GM06990 (cell line): Measurements from ENCODE around the gene HS1BP3.

Source experiments
- DNase-seq: peaks from one replicate; pipeline ENCODE4 v3.0.0-alpha.2; 2011; ENCODE audit not compliant: insufficient read length; ENCODE audit errors: extremely low read depth
- H3K27me3 ChIP-seq: replicated peaks from 2 replicates; pipeline ENCODE4 v1.6.0; 2011; ENCODE audit warnings: low read length; ENCODE audit not compliant: control insufficient read depth, insufficient read depth
- H3K36me3 ChIP-seq: 2 replicates; pipeline ENCODE4 v1.5.1; 2011; ENCODE audit warnings: low read length; ENCODE audit not compliant: control insufficient read depth, insufficient read depth
- H3K4me3 ChIP-seq: replicated peaks from 2 replicates; pipeline ENCODE4 v1.5.1; 2011; ENCODE audit warnings: low read depth, mild to moderate bottlenecking, control low read depth, low read length
- CTCF ChIP-seq: IDR thresholded peaks from 2 replicates; pipeline ENCODE4 v1.5.1; 2011; ENCODE audit warnings: low read length, control low read depth, mild to moderate bottlenecking, inconsistent platforms; ENCODE audit not compliant: insufficient read depth, poor library complexity, severe bottlenecking

HS1BP3 gene

GRCh38 chr2:20597860-20598183, 53.1 kb downstream of the HS1BP3 start:
- TF ChIP-seq CTCF: no peak
- no peak for DNase-seq

GRCh38 chr2:20596973-20597859, 53.7 kb downstream of the HS1BP3 start:
- Histone ChIP-seq H3K36me3 (no peaks in the 10 kb centered on the region), H3K4me3 (no peak overlapping the region), H3K27me3 (no peaks in the 10 kb centered on the region)
- TF ChIP-seq CTCF: no peak
- DNase-seq: no peak

More at GRCh38 chr2:20597860-20598183, 53.1 kb downstream of the HS1BP3 start:
- no peaks in the 10 kb centered on the region for H3K27me3 ChIP-seq
- no peak overlapping the region for H3K4me3 ChIP-seq
- no peaks in the 10 kb centered on the region for H3K36me3 ChIP-seq

- no peak for TF ChIP-seq CTCF
- Histone ChIP-seq H3K27me3 (no peaks in the 10 kb centered on the region), H3K36me3 (no peaks in the 10 kb centered on the region), H3K4me3 (no peak overlapping the region)
- DNase-seq: no peak
Measured at GRCh38 chr2:20596193-20596972, 54.5 kb downstream of the HS1BP3 start.

- H3K4me3 ChIP-seq: peak overlapping the region; percentile 27
- DNase-seq: peak; percentile 84
- H3K27me3 ChIP-seq: no peaks in the 10 kb centered on the region
- peak; percentile 4 for TF ChIP-seq CTCF
- H3K36me3 ChIP-seq: no peaks in the 10 kb centered on the region
Measured at GRCh38 chr2:20595439-20596192, 55.3 kb downstream of the HS1BP3 start.

GRCh38 chr2:20594957-20595356, 55.9 kb downstream of the HS1BP3 start:
- Histone ChIP-seq H3K36me3 (no peaks in the 10 kb centered on the region), H3K4me3 (peak overlapping the region; percentile 27), H3K27me3 (no peaks in the 10 kb centered on the region)
- DNase-seq: no peak
- TF ChIP-seq CTCF: no peak
